ENCODE data around the gene IGF1R.
A peak's percentile ranks its signal among the peaks of the same experiment; 100 is the strongest.

IGF1R gene

DNA sequence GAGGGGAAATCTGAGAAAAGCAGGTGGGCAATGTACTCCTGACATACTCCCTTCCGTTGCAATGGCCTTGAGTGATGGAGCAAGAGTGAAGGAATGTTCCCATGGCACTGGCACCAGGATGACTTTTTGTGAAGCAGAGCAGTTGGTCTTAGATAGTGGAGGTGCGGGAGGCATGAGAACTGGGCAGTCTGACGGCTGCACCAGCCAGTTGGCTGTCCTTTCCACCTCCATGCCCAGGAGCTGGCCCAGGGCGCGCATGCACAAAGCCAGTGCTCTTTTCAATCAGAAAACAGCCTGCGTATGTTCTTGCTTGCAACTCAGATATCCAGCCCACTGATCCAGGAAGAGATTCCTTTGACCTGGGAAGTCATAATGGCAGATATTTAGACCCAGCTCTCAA is 222.4 kb downstream of the IGF1R start:
- DNase-seq, result no peak

DNA sequence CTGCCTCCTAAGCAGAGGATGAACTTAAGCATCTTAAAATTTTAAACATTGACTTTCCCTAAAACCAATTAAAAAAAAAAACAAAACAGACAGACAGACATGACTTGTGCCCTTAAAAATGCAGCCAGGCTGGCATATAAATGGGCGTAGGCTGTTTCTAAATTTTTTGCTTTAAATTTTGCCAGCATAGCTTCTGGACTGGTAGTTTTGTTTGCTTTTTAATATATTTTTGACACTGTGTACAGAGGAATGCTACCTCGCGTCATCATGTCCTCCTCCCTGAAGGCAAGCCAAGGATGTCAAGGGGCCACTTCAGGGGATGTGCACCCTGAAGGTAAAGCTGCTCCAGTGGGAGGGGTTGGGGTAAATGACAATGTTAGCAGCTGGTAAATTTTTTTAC is 224.4 kb downstream of the IGF1R start:
- no peak for DNase-seq

DNA sequence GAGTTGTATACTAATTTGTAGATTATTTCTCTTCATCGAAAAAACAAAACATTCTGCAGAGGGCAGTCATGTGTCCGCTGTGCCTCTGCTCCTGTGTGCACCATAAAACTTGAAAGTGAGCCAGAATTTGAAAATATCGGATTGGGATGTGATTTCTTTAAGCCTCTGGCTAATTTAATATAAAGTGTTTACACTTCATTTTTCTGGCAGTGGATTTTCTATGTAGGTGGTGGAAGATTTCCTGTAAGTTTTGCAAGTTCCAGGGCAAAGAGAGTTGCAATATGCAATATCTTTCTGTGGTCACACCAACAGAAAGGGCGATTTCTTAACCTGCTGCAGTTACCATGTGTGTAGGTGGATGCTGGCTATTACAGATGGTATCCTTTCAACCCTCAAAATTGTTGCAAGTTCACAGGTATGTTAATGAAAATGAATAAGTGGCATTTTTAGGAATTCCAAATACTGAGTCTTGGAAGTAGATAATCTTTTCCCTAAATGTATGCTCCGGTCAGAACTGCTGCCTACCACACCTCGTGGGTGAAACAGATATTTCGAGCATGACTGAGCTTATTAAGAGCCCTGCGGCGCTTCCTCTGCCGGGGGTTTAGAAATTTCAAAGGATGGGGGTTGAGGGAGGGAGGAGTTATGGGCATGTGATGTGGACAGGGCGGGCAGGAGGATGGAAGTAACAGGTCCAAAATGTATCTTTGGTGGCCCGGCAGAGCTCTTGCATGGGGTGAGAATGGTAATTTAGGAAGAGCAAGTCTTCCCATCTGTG is 225.3 kb downstream of the IGF1R start:
- no peak for DNase-seq

DNA sequence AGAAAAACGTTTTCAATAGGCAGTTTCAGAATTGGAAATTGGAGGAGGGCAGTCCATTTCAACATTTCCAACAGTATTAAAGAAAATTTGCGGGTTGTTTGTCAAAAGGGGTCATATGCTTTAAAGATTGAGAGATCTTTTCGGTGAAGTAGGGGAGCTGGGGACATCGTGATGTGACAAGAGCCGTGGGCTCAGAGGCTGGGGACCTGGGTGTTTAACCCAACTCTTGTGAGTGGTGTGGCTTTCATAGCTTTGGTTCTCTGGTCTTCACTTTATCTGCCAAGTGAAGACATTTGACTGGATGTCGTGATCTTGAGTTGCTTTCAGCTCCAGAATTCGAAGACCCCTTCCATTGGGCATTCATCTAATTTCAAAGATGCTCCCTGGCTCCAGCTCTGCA is 226.0 kb downstream of the IGF1R start:
- no peak for DNase-seq

DNA sequence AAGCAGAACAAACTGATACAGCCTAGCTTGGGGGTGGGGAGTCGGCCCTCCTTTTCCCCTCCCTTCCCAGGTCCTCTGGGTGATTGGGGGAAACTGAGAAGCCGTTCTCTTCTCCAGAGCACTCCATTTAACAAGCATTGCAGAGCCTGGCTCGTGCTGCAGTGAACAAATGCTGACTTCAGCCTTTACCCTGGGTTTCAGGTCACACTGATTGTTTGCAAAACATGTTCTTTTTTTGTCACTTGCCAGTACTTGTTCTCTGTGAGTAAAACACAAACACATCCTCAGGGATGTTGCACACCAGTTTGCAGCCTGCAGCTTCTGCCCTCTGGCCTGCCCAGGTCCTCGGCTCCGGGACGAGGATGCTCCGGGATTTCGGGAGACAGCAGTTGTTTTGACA is 226.4 kb downstream of the IGF1R start:
- DNase-seq, result no peak

DNA sequence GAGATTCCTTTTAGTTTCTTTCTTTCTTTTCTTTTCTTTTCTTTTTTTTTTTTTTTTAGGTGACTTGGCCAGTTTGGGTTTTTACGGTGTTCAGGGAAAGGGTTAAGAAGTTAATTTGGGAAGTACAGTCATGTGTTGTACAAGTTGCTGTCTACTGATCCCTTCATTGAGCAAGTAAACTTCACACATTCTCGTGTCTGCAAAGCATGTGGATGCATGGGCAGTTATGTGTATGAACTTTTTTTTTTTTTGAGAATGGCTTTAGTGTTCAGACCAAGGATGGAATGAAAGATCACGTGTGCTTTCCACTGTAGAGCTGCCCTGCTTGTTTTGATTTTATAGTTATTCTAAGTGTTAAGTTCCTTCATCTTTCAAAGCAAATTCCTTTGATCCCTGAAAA is 227.0 kb downstream of the IGF1R start:
- no peak for DNase-seq

DNA sequence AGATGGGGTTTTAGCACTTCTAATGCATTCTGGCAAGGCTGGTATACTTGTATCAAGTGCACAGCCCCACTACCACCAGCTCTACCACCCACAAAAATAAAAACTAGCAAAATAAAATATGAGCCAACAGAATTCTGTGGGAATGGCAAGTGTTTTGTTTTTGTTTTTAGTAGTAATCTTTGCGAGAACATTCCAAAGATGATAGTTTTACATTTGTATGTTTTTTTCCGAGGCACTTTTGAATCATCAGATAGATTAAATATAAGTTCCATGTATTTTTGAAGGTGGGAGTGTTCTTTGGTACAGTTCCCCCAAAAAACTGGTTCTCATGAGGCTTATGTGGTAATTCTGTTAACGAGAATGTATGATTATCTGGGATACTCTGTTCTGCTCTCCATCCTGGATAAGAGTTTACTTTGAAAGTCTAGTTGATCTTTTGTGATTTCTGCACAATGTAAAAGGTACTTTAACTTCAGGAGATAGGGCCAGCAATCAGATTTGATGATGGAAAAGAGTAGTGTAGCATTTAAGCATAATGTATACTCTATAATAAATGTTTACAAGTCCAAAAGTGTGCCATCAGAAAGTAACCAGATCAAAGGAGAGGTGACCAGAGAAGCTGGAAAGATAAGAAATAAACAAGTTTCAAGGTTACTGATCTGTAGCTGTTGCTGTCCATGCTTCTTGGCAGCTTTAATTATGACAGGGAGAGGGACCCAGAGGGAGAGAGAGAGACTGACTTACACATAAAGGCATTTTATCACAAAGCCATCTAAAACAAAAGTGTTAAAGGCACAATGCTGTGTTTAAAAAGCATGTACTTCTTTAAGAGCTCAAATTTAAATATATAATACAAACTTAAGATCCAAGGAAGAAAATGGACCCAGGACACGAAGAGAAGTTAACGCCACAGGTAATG is 228.4 kb downstream of the IGF1R start:
- no peak for DNase-seq

DNA sequence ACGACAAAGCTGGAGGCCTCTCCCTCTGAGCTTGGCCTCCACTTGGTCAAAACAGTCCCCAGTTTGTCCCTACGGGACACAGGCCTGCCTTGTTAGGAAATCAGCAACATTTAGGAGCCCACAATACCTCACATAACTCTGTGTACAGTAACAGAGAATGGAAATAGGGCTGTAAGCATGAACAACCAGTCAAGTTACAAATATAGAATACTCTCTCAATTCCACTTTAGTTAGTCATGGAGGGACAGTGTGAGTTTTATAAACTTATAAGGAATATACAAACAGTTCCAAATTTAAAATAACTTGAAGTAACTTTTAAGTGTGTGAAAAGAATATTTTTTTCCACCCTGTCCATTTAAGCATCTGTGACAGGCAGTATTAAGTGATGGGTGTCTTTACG is 229.8 kb downstream of the IGF1R start:
- no peak for DNase-seq

DNA sequence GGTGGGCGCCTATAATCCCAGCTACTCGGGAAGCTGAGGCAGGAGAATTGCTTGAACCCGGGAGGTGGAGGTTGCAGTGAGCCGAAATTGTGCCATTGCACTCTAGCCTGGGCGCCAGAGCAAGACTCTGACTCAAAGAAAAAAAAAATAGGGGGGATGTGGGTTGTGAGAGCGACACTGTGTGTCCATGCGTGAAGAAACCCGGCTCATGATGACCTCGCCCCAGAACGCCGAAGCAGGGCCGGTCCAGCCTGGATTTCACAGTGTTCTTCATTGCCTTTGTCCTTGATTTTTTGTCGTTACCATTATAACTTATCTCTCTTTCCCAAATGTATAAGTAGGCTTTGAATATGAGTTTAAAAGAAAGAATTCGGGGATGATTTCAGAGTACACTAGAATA is 230.5 kb downstream of the IGF1R start:
- DNase-seq, result no peak

DNA sequence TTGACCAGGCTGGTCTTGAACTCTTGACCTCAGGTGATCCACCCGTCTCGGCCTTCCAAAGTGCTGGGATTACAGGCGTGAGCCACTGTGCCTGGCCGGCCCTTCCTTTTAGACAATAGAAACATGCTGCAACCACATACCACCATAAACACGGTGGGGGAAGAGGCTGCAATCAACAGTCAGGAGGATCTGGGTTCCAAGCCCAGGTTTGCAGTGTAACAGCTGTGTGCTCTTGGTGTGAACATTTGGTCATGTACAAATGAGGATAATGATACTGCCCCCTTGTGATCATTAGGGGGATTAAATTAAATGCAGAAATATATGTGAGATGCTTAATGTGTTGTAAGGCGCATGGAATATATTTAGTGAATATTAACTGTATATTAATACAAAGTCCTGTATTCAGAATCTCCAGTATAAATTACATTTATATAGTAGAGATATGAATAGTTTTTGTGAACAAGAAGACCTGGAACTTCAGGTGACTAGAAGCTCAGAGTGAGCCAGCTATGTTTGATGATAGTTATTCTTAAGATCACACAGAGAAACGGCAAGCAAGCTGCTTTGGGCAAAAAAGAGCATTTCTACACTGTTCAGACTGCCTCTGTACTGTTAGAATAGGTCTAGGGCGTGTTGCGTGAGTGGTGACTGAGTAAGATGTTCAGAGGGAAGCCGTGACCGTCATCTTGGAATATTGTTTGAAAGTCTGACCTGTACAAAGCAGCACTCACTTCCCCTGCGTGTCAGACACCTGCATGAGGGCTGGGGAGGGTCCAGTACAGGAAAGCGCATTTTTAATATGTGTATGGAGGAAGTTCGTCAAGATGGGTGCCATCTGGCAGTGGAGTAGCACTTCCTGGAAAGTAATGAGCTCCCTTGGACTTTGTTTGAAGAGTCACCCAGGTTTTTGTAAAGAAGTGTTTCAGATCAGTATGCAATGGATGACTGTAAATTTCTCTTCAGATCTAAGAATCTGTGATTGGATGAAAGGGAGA is 233.5 kb downstream of the IGF1R start:
- peak; percentile 18 for DNase-seq

DNA sequence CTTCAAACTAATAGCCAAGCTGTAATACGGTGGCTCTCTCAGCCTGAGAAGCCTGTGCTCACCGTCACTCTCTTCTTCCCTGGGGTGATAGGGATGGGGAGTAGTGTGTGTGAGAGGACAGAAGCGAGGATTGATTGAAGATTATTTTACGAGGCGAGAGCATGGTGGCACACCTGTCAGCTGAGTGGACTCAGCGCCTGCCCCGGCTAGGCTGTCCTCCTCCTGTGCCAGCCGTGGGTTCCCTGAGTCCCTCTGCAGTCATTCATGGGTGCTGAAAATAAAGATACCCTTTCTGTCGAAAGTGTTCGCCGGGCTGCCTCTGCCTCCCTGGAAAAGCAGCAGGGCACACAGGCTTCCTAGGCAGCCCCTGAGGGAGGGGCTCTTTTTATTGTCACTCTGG is 235.1 kb downstream of the IGF1R start:
- DNase-seq, result no peak

DNA sequence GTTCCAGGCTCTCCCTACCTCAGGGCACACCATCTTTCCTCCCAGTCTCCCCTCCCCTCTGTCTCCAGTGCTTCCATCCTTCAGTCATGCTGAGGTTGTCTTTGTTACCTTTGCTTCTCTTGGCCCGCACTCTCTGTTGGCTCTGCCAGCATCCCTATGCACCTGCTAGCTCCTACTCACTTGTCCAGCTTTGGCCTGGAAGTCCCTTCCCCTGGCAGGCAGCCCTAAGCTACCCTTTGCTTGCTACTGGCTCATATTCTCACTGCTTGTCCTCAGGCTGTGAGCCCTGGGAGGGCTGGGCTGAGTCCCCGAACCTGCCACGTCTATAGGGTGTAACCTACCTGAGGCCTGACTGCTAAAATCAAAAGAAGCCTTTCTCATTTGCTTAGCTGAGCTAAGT is 236.6 kb downstream of the IGF1R start:
- no peak for DNase-seq

DNA sequence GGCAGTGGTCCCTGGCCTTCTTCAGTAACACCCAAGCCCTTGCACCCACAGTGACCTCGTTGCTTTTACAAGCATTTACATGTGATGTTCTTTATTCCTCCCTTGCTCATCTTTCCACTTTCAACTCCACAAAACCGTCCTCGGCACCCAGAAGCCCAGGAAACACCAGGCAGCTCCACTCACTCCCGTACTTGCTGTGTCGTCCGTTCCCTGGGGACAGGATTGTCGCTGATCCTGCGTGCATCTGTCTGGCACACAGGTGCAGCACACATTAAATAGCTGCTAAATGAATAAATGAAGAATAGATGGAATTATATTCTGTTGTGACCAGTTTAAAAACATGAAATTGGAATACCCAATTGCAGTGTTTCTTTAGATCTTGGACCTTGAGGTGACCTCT is 239.6 kb downstream of the IGF1R start:
- DNase-seq, result no peak

DNA sequence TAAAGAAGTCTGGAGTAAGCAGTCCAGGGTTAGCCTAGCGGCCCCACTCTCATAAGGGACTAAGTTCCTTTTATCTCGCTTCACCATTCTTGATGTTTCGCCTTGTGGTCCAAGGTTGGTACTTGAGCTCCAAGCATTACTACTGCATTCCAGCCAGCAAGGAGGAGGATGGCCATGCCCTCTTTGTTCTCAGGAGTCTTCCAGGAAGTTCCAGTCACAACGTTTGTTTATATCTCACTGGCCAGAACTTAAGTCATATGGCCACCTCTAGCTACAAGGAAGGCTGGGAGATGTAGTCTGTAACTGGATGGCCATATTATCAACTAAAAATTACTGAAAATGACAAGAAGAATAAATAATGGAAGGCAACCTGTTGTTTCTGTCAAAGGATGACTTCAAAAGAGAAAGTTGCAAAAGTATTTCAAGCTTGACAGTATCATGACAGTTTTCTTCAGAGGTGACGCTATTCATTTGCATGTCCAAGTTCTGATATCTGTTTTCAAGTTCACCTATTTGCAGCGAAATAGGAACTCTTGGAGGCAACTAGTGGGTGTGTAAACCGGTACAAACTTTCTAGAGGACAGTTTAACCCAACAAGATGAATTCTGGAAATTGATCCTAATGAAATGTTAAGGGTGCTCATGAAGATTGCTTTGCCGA is 240.6 kb downstream of the IGF1R start:
- DNase-seq, result no peak

DNA sequence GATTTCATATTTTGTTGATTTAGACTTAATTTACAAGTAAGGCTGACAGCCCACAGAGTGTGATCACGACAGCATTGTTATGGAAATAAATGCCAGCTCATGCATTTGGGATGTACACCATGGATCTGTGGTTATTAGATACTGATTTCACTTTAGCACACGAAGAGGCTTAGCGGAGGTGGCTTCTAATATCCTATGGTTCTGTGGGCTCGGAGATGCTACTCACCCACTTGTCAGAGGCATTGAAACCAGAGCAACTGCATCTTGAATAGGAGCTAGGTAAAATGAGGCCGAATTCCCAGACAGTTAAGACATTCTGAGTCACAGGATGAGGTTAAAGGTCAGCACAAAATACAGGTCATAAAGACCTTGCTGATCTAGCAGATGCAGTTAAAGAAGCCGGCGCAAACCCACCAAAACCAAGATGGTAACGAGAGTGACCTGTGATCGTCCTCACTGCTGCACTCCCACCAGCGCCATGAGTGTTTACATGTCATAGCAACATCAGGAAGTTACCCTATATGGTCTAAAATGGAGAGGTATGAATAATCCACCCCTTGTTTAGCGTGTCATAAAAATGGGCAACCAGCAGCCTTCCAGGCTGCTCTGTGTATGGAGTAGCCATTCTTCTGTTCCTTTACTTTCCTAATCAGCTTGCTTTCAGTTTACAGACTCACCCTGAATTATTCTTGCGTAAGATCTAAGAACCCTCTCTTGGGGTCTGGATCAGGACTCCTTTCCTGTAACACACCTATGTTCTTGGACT is 241.8 kb downstream of the IGF1R start:
- no peak for DNase-seq

DNA sequence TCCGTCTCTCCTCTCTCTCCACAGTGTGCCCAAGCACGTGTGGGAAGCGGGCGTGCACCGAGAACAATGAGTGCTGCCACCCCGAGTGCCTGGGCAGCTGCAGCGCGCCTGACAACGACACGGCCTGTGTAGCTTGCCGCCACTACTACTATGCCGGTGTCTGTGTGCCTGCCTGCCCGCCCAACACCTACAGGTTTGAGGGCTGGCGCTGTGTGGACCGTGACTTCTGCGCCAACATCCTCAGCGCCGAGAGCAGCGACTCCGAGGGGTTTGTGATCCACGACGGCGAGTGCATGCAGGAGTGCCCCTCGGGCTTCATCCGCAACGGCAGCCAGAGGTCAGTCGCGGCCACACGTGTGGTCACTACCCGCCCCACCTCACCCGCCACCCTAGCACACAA is 243.0 kb downstream of the IGF1R start:
- no peak for DNase-seq

DNA sequence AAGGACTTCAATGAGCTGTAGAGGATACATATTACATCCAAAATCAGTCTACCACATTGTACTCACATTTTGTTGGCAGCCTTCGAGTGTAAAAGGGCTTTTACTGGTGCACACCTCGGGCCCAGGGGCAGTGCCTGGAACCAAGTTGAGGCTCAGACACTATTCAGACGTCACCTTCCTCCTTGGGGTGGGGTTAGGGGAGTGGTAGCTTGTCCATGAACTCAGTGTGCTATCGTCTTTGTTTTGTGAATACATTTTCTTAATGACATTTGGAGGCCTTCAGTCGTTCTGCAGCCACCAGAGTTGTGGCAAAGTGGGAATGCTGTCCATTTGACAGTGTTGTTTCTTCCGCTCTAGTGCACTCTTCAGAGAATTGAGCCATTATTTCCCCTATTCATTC is 245.1 kb downstream of the IGF1R start:
- no peak for DNase-seq

DNA sequence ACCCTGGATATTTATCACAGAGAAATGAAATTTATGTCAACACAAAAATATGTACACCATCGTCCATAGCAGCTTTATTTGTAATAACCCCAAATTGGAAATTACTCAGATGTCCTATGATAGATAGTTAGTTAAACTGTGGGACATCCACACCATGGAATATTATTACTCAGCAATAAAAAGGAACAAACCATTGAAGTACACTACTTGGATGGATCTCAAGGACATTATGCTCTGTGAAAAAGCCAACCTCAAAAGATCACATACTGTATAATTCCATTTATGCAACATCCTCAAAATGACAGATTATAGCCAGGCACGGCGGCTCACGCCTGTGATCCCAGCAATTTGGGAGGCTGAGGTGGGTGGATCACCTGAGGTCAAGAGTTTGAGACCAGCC is 246.0 kb downstream of the IGF1R start:
- DNase-seq, result no peak

DNA sequence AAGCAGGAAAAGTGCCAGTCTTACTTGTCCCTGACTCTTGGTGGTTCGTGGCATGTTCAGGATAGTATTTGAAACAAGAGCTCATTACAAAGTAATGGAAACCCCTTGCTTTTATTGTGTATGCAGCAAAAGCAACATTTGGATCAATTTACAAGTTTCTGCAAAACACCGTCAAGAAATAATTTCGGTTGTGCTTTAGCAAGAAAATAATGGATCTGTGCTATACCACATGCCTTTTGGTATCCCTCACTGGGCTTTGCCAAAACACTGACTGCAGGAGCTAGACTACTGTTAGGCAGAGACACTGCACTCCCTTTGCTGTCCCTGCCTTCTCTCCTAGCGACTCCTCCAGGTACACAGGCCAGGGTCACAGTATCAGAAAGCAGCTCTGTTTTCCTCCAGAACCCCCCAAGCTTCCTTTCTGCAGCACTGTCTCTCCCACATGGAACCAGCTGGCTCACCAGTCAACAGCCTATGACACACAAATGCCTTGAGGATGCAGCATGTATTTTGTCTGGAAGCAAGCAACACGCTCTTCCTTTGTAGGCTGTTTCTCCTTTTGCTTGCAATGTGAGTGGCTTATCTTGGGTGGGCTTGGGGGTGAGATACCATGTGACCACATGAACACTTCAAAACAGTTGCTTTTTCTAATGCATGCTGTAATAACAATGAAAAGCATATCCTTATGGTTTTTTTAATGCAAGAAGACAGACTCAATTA is 247.8 kb downstream of the IGF1R start:
- DNase-seq, result no peak

DNA sequence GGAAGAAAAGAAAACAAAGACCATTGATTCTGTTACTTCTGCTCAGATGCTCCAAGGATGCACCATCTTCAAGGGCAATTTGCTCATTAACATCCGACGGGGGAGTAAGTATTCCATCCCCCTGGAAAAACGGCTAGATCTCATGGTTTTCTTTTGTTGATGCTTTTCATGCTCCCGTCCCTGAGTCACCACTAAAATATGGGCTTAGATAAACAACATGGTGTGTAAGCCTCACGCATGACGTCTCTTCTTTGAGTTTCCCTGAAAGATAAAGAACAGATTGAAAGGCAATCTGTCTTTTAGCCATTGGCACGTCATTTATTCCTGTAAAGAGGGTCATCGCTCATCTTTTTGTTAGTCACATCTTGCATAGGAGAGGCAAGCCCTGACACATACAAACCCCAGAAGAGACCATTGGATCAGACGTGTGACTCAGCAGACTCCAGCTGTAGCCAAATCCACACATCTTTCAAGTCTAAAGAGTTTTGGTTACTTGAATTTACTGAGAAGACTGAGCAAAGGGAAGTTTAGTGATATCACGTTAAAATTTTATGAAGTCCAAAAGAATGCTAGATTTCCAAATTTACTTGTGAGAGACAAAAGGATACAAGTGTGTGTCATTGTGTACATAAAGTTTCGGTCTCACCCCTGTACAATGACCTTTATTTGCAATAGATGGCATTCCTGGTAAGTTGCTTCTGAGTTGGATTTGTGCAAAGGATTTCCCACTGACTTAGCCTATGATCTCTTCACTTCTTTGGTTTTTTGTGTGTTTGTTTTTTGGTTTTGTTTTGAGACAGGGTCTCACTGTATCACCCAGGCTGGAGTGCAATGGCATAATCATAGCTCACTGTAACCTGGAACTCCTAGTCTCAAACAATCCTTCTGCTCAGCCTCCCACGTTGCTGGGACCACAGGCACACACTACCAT is 248.7 kb downstream of the IGF1R start:
- DNase-seq, result no peak

All from NCI-H1436 (cell line).